ENCODE results near the gene IGFALS. TPM values are rescaled to one million over a fixed set of nuclear protein-coding genes. Genes with fewer than 3 reads are reported as not detected.

Gene IGFALS
- total RNA-seq, 2 donors from 2014 or later, result not detected

- Histone ChIP-seq H3K9me3 (ENCODE audit: control insufficient read depth, low read length) (no peaks in the 10 kb centered on the region), H3K27ac (ENCODE audit: low read depth, low read length) (no peak overlapping the region), H3K27me3 (ENCODE audit: control insufficient read depth, insufficient read depth, low read length, poor library complexity, severe bottlenecking) (no peaks in the 10 kb centered on the region), H3K36me3 (ENCODE audit: control insufficient read depth, insufficient read depth, low read length) (peaks cover 15% of the 10 kb centered on the region), H3K9ac (ENCODE audit: extremely low read depth, low read length, poor library complexity, severe bottlenecking) (no peak overlapping the region), H3K4me1 (ENCODE audit: control insufficient read depth, insufficient read depth, low read length) (no peaks in the 10 kb centered on the region), H3K4me3 (ENCODE audit: low read length) (no peak overlapping the region)
- H3K4me3 Mint-ChIP-seq, result no peak overlapping the region
- H3K27ac Mint-ChIP-seq, result no peak overlapping the region
- TF ChIP-seq CTCF (conservative IDR thresholded peaks at IDR 0.05), result peak; percentile 82
- H3K4me1 Mint-ChIP-seq, result no peaks in the 10 kb centered on the region
- 72 to 74% methylated on average over 19 to 72 of the region's 81 CpGs for WGBS, 2 experiments (ENCODE audit: insufficient coverage in 1 of 2, insufficient read length in 1 of 2)
- no peaks in the 10 kb centered on the region for H3K27me3 Mint-ChIP-seq (ENCODE audit: insufficient read depth)
- peaks cover 17% of the 10 kb centered on the region for H3K36me3 Mint-ChIP-seq (ENCODE audit: low read depth)
- no peaks in the 10 kb centered on the region for H3K9me3 Mint-ChIP-seq
- peak; percentile 95 for DNase-seq
Observed at GRCh38 chr16:1763521-1764511, 29.7 kb downstream of the IGFALS start.

GRCh38 chr16:1762879-1763520, 30.5 kb downstream of the IGFALS start:
- no peaks in the 10 kb centered on the region for H3K9me3 Mint-ChIP-seq
- no peak for TF ChIP-seq CTCF (conservative IDR thresholded peaks at IDR 0.05)
- Histone ChIP-seq H3K36me3 (ENCODE audit: control insufficient read depth, insufficient read depth, low read length) (peaks cover 15% of the 10 kb centered on the region), H3K4me3 (ENCODE audit: low read length) (no peak overlapping the region), H3K4me1 (ENCODE audit: control insufficient read depth, insufficient read depth, low read length) (no peaks in the 10 kb centered on the region), H3K9me3 (ENCODE audit: control insufficient read depth, low read length) (no peaks in the 10 kb centered on the region), H3K9ac (ENCODE audit: extremely low read depth, low read length, poor library complexity, severe bottlenecking) (no peak overlapping the region), H3K27ac (ENCODE audit: low read depth, low read length) (no peak overlapping the region), H3K27me3 (ENCODE audit: control insufficient read depth, insufficient read depth, low read length, poor library complexity, severe bottlenecking) (no peaks in the 10 kb centered on the region)
- peaks cover 17% of the 10 kb centered on the region for H3K36me3 Mint-ChIP-seq (ENCODE audit: low read depth)
- 90 to 93% methylated on average over 18 to 24 of the region's 24 CpGs for WGBS, 2 experiments (ENCODE audit: insufficient coverage in 1 of 2, insufficient read length in 1 of 2)
- no peaks in the 10 kb centered on the region for H3K27me3 Mint-ChIP-seq (ENCODE audit: insufficient read depth)
- H3K4me3 Mint-ChIP-seq, result no peak overlapping the region
- peak; percentile 58 for DNase-seq
- H3K4me1 Mint-ChIP-seq, result no peaks in the 10 kb centered on the region
- H3K27ac Mint-ChIP-seq, result no peak overlapping the region

- Mint-ChIP-seq H3K27ac (no peak overlapping the region), H3K9me3 (no peaks in the 10 kb centered on the region), H3K4me3 (no peak overlapping the region), H3K4me1 (no peaks in the 10 kb centered on the region), H3K27me3 (ENCODE audit: insufficient read depth) (no peaks in the 10 kb centered on the region), H3K36me3 (ENCODE audit: low read depth) (peaks cover 17% of the 10 kb centered on the region)
- Histone ChIP-seq H3K27ac (ENCODE audit: low read depth, low read length) (no peak overlapping the region), H3K27me3 (ENCODE audit: control insufficient read depth, insufficient read depth, low read length, poor library complexity, severe bottlenecking) (no peaks in the 10 kb centered on the region), H3K36me3 (ENCODE audit: control insufficient read depth, insufficient read depth, low read length) (peaks cover 15% of the 10 kb centered on the region), H3K9ac (ENCODE audit: extremely low read depth, low read length, poor library complexity, severe bottlenecking) (no peak overlapping the region), H3K4me1 (ENCODE audit: control insufficient read depth, insufficient read depth, low read length) (no peaks in the 10 kb centered on the region), H3K9me3 (ENCODE audit: control insufficient read depth, low read length) (no peaks in the 10 kb centered on the region), H3K4me3 (ENCODE audit: low read length) (no peak overlapping the region)
- DNase-seq, result no peak
- no peak for TF ChIP-seq CTCF (conservative IDR thresholded peaks at IDR 0.05)
- WGBS, 2 experiments (ENCODE audit: insufficient coverage in 1 of 2, insufficient read length in 1 of 2), result 95 to 99% methylated on average over 16 to 30 of the region's 30 CpGs
Observed at GRCh38 chr16:1762196-1762878, 31.2 kb downstream of the IGFALS start.

All from endodermal cell (in vitro differentiated cells).